GM20000 (cell line): ENCODE data around the gene FYCO1.

Source experiments
- DNase-seq: peaks from one replicate; pipeline ENCODE4 v3.0.0; 2012; ENCODE audit warnings: low spot score
- CTCF ChIP-seq: IDR thresholded peaks from 2 replicates; pipeline ENCODE4 v1.5.1; 2012; ENCODE audit warnings: mild to moderate bottlenecking, control low read depth; ENCODE audit errors: extremely low read depth, missing control alignments

Gene FYCO1

DNA sequence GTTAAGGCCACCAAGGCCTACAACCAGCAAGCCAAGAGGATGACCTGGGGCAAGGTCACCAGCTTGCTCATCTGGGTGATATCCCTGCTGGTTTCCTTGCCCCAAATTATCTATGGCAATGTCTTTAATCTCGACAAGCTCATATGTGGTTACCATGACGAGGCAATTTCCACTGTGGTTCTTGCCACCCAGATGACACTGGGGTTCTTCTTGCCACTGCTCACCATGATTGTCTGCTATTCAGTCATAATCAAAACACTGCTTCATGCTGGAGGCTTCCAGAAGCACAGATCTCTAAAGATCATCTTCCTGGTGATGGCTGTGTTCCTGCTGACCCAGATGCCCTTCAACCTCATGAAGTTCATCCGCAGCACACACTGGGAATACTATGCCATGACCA is 48.7 kb downstream of the FYCO1 start:
- no peak for TF ChIP-seq CTCF
- DNase-seq: no peak

DNA sequence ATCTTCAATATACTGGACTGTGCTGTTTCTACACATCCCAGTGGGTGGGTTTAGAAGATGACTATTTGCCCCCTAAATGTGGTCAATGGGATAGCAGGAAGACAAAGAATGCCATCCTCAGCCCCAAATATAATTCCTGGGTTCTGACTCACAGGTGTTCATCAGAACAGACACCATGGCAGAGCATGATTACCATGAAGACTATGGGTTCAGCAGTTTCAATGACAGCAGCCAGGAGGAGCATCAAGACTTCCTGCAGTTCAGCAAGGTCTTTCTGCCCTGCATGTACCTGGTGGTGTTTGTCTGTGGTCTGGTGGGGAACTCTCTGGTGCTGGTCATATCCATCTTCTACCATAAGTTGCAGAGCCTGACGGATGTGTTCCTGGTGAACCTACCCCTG is 49.3 kb downstream of the FYCO1 start:
- peak; percentile 1 for TF ChIP-seq CTCF

DNA sequence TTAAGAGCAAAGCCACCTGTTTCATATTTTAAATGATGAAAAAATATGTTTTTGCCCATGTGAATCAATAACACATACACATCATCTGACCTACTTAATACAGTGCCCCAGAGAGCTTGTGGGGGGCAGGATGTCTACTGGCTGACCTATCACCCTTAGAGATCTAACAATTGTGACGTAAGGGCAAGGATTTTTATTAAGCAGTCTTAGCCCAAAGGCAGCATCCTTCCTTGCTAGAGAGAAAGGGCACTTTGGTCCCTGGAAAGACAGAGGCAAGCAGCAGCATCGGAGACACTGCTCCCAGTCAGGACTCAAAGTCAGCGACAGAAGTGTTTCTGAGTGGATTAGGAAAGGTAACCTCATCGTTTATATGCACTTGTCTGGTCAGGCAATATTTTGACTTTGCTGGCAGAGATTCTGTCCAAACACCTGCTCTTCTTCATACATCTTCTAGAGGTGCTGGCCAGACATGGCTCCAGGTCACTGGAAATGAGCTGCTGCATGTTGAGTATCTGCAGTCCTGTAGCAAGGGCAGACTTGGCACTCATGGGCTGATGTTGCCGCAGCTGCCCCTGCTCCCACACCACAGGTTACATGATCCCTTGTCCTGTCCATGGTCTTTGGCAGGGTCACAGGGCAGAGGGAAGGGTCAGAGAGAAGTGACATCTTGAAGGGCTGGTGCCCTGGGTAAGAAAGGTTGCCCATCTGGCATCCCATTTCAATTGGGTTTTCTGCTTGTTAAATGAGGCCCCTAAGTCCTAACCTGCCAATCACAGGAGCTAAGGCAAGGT is 50.6 kb downstream of the FYCO1 start:
- DNase-seq: no peak
- TF ChIP-seq CTCF: no peak

More for the DNA sequence above, 49.3 kb downstream of the FYCO1 start:
- no peak for DNase-seq

DNA sequence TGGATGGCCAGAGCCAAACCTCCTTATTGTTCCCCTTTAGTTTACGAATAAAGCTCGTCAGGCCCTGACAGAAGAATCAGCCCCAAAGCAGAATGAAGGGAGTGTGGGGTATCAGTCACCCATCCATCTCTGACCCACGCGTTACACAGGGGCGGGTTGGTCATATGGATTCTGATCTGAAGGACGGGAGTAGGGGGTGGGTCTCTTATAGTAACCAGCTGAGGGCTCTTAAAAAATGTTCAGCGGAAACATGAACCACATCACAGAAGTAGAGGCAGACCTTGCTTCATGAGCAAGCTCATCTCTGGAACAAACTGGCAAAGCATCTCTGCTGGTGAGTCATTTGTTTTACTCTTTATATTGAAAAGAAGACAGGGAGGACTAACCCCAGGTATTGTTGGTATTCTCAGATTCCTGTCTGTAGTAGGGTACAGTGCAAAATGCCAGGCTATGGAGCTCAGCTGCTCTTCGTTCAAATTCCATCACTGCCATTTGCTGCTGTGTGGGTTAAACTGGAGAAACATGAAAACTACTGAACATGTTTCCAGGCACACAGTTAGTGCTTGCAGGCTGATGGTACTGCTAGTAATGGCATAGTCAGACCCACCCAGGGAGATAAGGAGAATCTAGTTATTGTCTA is 52.3 kb downstream of the FYCO1 start, which contains the start of gene CXCR6:
Gene CXCR6 (plus strand): TSS at position 258 of the 640 bp plus-strand sequence. CDS start 3,018 bp downstream, outside the sequence.
- TF ChIP-seq CTCF: no peak
- no peak for DNase-seq

GRCh38 chr3:45942051-45942825 is 53.4 kb downstream of the FYCO1 start:
- no peak for TF ChIP-seq CTCF
- no peak for DNase-seq

DNA sequence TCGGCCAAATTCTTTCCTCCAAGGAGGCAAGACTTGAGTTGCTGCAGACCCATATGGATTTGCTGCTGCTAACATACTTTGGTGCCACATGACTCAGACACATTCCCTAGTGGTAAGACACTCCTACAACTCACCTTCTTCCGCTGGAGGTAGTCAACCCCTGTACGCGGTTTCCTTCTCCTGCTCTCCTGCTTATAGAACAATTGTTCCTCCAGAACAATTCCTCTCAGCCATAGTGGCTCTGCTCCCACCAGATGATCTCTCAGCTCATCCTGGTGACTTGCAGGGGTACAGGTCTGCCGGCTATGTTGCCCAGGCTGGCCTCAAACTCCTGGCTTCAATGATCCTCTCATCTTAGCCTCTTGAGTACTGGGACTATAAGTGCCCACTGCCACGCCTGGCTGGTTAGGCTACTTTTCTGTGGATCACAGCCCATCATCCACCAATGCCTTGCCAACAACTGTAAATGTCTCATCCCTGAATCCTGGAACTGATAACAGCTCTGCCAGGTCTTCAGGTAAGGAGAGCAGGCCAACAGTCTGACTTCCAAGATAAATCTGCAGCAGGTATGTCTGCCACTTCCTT is 54.8 kb downstream of the FYCO1 start:
- TF ChIP-seq CTCF: no peak
- DNase-seq: no peak
